22Rv1 (cell line): ENCODE measurements around the gene QSOX2.

Source experiments
- H3K27ac ChIP-seq: fragments of 450-650 bp; 2 replicates; pipeline ENCODE4 v1.5.1; 2017
- ZFX ChIP-seq: fragments of 450-650 bp; IDR thresholded peaks from 2 replicates; pipeline ENCODE4 v1.6.1; 2017; ENCODE audit warnings: antibody characterized with exemption, borderline replicate concordance
- TF ChIP-seq, protein P1 (sequence below): fragments of 450-650 bp; IDR thresholded peaks from 2 replicates; pipeline ENCODE4 v1.5.1; 2017; ENCODE audit warnings: mild to moderate bottlenecking

The QSOX2 gene

DNA sequence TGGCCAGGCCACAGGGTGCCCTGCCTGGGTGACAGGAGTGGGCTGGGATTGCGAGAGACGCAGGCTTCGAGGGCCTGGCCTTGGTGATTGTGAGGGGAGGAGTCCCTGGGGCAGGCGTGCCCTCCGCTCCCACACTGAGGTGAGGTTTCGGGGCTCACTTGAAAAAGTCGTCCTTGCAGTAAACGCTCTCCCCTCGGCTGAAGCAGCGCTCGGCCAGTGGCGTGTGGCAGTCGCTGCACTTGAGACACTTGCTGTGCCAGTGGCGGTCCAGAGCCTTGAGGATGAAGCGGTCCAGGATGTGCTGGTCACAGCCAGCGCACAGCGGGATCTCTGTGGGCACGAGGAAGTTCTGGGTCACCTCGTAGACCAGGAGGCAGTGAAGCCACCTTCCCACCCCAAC, 45.2 kb downstream of the QSOX2 start:
- no peak overlapping the region for H3K27ac ChIP-seq
- TF ChIP-seq, protein P1, sequence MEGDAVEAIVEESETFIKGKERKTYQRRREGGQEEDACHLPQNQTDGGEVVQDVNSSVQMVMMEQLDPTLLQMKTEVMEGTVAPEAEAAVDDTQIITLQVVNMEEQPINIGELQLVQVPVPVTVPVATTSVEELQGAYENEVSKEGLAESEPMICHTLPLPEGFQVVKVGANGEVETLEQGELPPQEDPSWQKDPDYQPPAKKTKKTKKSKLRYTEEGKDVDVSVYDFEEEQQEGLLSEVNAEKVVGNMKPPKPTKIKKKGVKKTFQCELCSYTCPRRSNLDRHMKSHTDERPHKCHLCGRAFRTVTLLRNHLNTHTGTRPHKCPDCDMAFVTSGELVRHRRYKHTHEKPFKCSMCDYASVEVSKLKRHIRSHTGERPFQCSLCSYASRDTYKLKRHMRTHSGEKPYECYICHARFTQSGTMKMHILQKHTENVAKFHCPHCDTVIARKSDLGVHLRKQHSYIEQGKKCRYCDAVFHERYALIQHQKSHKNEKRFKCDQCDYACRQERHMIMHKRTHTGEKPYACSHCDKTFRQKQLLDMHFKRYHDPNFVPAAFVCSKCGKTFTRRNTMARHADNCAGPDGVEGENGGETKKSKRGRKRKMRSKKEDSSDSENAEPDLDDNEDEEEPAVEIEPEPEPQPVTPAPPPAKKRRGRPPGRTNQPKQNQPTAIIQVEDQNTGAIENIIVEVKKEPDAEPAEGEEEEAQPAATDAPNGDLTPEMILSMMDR, result no peak
- no peak for TF ChIP-seq ZFX

DNA sequence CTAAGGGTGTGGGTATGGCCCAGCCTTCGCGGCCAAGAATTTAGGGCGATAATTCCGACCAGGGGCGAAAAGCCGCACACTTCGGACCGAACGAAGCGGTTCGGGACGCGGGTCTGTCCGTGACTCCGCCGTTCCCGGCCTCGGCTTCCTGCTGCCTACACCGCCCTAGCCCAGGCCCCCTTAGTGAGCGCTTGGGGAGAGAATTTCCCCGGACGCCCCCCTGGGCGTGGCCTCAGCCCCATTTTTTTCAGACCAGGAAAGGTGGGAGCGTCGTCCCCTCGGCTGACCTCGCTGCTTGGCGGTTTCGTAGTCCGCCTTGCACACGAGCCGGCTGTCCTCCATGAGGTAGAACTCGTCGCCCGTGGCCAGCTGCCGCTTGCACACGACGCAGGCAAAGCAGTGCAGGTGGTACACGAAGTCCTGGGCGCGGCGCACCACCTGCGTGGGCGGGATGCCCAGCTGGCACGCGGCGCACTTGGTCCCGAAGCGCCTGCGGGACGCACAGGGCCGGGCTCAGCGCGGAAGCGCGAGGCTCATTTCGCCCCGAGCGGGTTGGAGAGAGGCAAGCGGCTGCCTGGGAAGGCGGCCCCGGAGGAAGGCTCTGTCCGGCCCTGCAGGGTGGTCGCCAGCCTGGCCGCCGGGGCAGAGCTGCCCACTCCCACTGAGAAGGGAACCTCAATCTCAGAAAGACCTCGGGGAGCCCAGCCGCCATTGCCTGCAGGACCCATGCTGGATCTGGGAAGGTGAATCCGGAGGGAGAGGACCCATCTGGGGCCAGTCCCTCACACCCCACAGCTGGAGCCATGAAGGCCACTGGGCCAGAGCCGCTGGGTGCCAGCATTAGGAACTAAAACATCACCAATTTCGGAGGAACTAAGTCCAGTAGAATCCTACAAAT, 46.0 kb downstream of the QSOX2 start:
- no peak overlapping the region for H3K27ac ChIP-seq
- TF ChIP-seq, protein P1, result no peak
- TF ChIP-seq ZFX, result no peak

DNA sequence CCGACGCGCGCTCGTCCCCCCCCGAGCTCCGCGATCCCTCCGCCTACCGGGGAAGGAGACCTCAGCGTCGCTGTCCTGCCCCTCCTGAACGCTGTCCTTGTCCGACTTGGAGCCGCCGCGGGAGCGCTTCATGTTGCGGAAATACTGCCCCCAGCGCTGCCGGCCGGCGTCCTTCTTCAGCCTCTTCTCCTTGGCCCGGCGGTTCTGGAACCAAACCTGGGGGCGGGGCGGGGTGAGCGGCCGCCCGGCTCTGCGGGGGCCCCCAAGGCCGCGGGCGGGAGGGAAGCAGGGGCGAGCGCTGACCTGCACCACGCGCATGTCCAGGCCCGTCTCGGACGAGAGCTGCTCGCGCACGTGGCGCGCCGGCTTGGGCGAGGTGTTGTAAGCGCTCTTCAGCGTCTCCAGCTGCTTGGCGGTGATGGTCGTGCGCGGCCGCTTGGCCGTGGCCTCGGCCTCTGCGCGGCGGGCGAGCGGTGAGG, 47.0 kb downstream of the QSOX2 start:
- no peak for TF ChIP-seq ZFX
- TF ChIP-seq, protein P1, result peak; percentile 20
- H3K27ac ChIP-seq, result no peak overlapping the region

DNA sequence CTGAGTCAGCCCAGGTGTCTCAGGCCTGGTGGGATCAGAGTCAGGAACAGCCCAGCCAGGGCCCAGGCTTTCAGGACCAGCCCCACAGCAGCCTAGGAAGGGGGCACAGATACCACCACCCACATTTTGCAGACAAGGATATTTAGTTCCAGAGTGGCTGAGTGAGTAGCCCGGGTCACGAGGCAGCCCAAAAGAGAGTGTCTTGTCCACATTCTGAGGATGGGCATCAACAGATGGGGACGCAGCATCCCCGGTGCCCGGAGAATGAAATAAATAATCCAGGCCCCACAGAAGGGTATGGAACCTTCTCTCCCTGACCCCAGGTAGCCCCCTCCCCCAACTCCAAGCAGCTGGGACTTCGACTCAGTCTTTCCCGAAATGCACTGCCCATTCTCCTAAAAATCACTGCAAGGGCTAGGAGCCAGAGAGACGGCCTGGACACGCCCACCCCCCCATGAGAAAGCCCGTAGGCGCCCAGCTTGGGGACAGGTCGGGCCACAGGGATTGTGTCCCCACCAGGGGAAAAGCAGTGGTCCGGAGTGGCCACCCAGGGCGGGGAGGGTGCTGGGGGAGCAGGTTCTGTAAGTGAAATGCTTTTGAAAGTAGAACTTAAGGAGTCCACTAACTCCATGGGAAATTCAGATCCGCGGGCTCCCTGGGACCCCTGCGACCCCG, 47.5 kb downstream of the QSOX2 start:
- no peak for TF ChIP-seq ZFX
- TF ChIP-seq, protein P1, result no peak
- no peak overlapping the region for H3K27ac ChIP-seq

DNA sequence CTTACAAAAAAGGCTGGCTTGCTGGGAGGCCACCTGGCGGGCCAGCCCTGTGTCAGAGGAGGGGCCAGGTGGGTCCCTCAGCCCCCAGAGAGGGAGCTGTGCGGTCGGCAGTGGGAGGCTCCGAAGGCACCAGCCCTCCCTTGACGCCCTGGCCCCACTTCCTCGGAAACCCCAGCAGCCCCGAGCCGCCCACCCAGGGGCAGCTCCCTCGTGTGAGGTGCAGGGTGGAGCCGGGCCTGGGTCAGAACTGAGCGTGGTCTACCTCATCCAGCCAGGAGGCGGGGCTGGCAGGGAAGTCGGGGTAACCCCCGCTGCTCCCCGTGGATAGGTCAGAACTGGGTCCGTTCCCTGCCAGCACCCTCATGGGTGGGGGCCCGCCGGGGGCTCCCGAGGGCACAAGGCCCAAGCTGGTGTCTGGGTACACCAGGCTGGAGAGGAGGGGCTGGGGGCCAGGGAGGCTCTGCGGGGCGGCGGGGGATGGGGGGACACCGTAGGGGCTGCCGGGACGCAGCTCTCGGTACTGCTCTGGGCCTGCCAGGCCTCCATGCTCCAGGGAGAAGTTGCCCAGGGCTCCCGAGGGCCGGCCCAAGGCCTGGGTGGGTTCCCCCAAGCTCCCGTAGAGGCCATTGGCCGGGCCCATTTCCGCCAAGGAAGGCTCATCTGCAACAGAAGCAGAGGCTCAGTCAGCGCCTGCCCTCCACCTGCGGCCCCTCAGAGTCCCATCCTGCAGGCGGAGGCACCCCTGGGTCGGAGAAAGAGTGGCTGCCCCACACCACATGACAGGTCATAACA, 48.3 kb downstream of the QSOX2 start:
- no peak overlapping the region for H3K27ac ChIP-seq

DNA sequence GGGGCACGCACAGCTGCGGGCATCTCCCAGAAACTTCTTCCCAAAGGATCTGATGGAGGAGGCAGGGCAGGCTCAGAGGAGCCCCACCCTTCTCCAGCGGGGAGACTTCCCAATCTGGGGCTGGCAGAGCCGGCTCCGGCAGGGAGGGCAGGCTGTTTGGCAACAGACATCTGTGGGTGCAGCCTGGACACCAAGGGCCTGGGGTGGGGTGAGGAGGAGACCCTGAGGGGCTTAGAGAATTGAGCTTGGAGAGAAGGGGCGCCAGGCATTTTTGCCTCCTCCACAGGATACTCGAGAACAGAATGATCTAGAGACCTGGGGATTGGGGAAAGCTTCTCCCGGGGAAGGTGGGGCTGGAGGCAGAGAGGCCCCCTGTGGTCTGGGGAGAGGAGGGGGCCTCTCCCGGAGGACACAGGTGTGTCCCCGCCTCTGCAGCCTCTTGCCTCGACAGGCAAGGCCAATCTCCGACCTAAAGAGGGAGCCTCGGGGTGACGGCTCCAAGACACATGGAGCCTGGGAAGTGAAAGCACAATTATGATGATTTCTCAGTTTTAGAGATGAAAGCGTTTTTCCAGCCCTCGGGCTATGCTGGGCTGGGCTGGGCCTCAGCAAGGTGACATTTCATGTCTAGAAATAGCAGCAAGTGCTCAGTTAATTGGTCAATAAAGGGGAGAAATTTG, 49.1 kb downstream of the QSOX2 start:
- H3K27ac ChIP-seq, result no peak overlapping the region

More for the DNA sequence above, 48.3 kb downstream of the QSOX2 start:
- no peak for TF ChIP-seq ZFX
- TF ChIP-seq, protein P1, result no peak; the same call in 1 of the 2 replicates

More for the DNA sequence above, 49.1 kb downstream of the QSOX2 start:
- TF ChIP-seq ZFX, result no peak
- TF ChIP-seq, protein P1, result no peak; the same call in 1 of the 2 replicates
